C1 segment of cervical spinal cord (tissue), 14 donors: ENCODE measurements around the gene KCNF1.

Source experiments
- DNase-seq, 14 donors: peaks; one replicate each; lab custom pipeline; 2025; lab: John Stamatoyannopoulos, UW

The KCNF1 gene

DNA sequence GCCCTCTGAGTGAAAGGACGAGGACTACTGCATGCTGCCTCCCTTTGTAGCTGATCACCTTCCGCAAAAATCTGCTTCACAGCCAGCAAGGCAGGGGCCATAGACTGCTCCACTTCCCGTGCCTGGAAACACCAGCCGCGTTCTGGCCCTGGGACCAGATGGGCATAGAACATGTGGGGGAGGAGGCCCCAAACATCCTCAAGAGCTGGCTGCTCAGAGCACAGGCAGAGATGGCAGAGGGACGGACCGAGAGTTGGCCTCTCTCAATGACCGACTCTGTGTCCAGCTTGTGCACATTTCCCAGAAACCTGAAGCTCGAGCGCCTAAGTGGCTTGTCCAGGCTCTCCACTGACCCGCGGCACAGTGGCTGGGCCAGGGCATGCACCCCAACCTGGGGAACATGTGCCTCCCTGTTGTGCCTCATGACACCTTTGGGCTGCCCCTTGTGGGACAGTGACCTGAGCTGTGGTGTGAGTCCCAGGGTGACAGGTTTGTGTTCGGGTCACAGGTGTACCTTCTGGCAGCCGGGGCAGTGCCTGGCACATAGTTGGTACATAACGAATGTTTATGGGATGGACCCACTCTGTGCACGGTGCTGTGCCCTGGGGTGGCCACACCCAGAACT lies 9.1 kb downstream of the KCNF1 start:
- DNase-seq = no peak

- DNase-seq = no peak
Measured at GRCh38 chr2:10921525-10921924, 9.8 kb downstream of the KCNF1 start.

GRCh38 chr2:10922307-10923007 lies 10.7 kb downstream of the KCNF1 start:
- no peak for DNase-seq

- DNase-seq = no peak
Measured at GRCh38 chr2:10923008-10923375, 11.3 kb downstream of the KCNF1 start.

- no peak for DNase-seq
Measured at GRCh38 chr2:10923965-10924364, 12.2 kb downstream of the KCNF1 start.

GRCh38 chr2:10924441-10924840 lies 12.7 kb downstream of the KCNF1 start:
- no peak for DNase-seq

DNA sequence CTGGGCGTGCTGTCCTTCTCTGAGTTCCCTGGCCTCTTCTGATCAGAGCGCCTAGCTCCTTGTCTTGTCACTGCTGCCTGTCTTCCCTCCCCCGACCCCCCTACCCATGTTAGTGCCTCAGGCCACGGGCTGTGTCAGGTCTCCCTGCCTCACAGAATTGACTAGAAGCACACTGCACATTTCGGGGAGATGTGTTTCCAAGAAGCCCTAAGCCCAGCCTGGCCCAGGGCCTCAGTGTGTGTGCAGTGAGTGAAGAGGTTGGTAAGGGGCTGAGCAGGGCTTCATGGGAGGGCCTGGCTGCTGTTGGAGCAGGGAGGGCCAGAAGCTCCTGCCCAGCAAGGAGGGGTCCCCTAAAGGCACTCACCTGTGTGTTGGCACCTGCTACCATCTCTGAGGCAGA lies 13.1 kb downstream of the KCNF1 start:
- DNase-seq = no peak

DNA sequence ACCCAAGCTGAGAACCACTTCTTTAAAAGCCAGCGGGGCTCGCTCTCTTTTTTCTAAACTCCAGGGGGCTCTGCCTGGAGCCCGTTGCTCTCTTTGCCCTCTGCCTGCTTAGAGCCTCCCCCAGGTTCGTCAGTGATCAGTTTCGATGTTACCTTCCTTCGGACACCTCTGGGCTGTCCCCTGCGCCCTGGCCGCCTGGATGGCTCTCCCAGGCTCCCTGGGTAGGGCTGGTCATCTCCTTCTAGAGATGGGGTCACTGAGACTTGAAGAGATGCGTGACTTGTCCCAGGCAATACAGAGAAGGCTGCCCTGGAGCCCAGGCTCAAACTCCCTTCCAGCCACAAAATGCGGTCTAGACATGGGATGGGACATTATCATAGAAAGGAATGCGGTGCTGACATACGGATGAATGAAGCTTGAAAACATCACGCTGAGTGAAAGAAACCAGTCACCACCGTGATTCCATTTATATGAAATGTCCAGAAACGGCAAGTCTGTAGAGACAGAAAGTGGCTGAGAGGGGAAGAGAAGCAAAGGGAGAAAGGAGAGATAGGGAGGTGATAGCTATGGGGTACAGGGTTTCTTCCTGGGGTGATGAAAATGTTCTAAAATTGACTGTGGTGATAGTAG lies 14.6 kb downstream of the KCNF1 start:
- DNase-seq = no peak

DNA sequence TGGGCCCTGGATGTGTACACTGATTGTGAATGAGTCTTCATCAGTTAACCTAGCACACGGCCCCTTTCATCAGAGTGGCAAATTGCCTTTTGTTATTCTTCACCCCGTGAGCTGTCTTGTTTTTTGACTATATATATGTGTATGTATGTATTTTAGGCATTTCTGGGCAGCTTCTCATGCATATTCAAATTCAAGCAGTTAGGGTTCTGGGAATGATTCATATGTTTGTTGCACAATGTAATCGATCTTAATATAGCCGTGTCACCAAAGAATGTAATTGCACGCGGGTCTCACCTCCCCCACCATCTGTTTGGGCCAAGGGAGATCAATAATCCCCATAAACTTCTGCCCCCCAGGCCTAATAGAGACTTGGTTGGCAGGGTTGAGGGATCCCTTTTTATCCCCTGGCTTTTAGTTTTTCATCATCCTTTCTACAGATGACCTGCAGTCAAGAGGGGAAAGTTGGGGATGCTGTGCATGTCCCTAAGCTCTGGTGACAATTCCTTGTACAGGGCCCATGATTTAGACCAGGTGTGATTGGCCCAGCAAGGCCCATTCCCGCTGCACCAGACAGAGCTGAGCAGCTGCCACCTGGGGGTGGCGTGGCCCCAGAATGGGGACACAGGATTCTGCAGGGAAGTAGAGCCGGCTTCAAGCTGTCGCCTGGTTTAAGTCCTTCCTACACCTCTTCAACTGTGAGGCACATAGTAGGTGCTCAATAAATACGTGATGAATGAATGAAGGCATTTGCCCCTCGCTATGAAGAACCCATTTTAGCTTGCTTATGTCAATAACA lies 19.2 kb downstream of the KCNF1 start:
- DNase-seq = no peak

GRCh38 chr2:10931710-10932255 lies 20.0 kb downstream of the KCNF1 start:
- peak in 4 of 14 donors; percentile 10 to 95 (median 44) for DNase-seq

- no peak for DNase-seq
Measured at GRCh38 chr2:10932345-10933151, 20.8 kb downstream of the KCNF1 start.

- DNase-seq = no peak
Measured at GRCh38 chr2:10933700-10934225, 22.0 kb downstream of the KCNF1 start.

DNA sequence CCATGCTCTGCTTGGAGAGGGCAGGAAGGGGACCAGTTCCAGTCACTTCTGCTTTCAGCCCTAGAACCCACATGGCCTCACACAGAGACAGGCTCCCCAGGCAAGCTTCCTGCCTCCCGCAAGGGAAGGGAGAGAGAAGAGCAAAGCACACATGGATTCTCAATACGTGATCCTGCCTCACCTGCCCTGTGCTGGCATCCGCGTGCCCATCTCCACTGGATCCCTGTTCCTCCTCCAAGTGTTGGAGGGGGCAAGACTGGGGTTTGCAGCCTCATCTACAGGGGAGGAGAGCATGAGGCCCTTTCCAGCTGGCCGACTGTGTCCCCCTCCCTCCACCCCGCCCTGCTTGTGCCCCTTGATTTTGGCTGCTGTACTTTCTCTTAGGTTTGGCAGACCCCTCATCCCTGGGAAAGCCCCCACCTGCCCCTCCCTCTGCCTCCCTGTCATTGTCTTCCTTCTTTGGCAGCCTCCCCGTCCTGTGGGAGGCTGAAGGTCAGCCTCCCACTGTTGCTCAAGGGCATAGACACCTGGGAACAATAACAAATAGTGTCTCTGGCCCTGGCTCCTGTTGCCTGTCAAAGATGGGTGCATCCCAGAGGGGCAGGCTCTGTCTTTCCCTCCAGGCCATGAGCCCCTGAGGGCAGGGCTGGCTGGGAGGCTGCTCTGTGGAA lies 22.7 kb downstream of the KCNF1 start:
- no peak for DNase-seq

GRCh38 chr2:10934979-10935350 lies 23.2 kb downstream of the KCNF1 start:
- no peak for DNase-seq

GRCh38 chr2:10935366-10935918 lies 23.7 kb downstream of the KCNF1 start:
- no peak for DNase-seq

GRCh38 chr2:10935953-10936942 lies 24.5 kb downstream of the KCNF1 start:
- peak in 2 of 14 donors; percentile 14 to 37 for DNase-seq

DNA sequence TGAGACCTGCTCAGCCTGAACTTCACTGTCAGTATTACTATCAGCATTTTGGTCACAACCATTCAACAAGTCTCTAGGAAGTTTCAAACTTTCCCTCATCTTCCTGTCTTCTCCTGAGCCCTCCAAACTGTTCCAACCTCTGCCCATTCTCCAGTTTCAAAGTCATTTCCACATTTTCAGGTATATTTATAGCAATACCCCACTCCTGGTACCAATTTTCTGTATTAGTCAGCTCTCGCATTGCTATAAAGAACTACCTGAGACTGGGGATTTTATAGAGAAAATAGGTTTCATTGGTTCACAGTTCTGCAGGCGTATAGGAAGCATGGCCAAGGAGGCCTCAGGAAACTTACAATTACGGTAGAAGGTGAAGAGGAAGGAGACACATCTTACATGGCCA lies 27.3 kb downstream of the KCNF1 start:
- no peak for DNase-seq

GRCh38 chr2:10940596-10940995 lies 28.9 kb downstream of the KCNF1 start:
- no peak for DNase-seq

DNA sequence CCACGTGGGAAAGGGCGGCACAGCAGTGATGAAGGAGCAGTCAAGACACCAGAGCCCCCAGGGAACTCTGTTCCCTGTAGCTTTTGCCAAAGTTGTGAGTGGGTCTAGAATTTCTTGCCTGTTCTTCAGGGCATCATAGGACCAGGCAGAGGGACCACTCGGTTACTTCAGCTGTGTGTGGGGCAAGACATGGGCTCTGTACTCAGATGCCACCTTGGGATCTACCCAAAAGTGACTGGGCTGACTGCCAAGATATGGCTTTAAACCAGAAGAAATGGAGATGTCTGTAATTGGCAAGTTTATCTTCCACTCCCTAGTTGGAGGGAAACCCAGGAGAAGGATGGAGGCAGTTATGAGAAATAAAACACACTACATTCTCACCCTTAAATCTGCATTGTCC lies 29.6 kb downstream of the KCNF1 start:
- DNase-seq = no peak
